CD4-positive, alpha-beta T cell treated with Interleukin-1 beta for 1 hour (primary cell): ENCODE data around the gene CCP110.

Experiments used
- DNase-seq, 2 donors: peaks; one replicate each; pipeline ENCODE4 v3.0.0-alpha.2; 2020 to 2022

CCP110 gene, protein sequence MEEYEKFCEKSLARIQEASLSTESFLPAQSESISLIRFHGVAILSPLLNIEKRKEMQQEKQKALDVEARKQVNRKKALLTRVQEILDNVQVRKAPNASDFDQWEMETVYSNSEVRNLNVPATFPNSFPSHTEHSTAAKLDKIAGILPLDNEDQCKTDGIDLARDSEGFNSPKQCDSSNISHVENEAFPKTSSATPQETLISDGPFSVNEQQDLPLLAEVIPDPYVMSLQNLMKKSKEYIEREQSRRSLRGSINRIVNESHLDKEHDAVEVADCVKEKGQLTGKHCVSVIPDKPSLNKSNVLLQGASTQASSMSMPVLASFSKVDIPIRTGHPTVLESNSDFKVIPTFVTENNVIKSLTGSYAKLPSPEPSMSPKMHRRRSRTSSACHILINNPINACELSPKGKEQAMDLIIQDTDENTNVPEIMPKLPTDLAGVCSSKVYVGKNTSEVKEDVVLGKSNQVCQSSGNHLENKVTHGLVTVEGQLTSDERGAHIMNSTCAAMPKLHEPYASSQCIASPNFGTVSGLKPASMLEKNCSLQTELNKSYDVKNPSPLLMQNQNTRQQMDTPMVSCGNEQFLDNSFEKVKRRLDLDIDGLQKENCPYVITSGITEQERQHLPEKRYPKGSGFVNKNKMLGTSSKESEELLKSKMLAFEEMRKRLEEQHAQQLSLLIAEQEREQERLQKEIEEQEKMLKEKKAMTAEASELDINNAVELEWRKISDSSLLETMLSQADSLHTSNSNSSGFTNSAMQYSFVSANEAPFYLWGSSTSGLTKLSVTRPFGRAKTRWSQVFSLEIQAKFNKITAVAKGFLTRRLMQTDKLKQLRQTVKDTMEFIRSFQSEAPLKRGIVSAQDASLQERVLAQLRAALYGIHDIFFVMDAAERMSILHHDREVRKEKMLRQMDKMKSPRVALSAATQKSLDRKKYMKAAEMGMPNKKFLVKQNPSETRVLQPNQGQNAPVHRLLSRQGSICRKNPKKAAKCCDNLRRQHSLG

DNA sequence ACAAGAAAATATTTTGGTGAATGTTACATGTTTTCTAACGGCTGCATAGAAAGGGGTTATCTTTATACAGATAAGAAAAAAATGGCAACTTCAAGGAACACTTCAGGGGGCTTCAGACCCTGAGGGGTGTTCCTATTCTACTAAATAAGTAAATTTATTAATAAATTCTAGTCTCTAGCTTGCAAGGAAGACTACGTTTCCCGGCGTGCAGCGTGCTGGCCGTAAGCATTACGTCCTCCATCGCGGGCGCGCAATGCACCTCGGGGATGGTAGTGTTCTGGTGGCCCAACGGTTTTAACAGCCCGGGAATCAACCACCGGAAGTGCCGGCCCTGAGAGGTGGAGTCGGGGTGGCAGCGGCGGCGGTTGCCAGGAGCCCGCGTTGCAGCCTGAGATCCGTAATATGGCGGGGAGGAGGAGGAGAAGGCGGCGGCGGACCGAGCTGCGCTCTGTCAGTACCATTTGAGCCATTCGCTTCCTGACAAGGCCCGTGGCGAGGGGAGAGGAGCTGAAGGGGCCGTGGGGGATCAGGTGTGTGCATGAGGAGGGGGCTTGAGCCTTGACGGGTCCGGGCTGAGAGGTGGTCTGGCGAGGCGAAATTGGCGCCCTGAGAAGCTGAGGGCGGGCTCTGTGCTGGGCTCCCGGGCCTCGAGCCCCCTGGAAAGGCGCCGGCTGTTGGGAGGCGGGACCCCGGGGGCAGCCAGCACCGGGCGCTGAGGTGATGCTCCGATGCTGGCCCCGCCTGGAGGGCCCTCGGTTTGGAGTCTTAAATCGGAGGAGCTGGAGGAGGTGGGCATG is at the start of gene CCP110:
CCP110 (plus strand) TSS at position 384 of the 797 bp plus-strand sequence. CDS start 3,940 bp downstream, outside the sequence.
- peak; percentile 93 to 94 for DNase-seq

DNA sequence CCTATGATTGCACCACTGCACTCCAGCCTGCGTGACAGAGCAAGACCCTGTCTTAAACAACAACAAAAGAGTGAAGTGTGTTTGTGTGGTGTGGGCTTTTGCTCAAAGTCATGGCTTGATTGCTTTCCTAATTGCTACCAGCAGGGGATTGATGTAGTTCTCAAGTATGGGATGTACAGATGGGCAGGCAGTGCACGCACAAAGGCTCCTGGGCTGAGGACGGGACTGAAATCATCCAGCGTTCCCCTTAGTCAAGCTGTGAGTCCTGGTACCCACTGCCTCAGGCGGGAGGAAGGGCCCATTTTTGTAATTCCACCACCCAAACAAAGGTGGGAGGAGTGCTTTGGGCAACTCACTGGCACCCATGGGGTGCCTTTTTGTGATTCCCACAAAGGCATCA is 49.1 kb upstream of the CCP110 start:
- DNase-seq: no peak

DNA sequence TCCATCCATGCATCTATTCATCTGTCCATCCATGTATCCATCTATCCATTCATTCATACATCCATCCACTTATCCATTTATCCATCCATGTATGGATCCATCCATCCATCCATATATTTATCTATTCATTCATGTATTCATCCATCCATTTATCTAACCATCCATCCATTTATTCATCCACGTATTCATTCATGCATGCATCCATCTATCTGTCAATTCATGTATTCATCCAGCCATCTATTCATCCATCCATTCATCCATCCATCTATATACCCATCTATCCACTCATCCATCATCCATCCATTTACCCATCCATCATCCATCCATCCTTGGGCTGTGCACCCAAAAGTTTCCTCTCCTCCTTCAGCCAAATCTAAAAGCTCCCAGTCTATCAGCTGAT is 45.2 kb upstream of the CCP110 start:
- DNase-seq: no peak

DNA sequence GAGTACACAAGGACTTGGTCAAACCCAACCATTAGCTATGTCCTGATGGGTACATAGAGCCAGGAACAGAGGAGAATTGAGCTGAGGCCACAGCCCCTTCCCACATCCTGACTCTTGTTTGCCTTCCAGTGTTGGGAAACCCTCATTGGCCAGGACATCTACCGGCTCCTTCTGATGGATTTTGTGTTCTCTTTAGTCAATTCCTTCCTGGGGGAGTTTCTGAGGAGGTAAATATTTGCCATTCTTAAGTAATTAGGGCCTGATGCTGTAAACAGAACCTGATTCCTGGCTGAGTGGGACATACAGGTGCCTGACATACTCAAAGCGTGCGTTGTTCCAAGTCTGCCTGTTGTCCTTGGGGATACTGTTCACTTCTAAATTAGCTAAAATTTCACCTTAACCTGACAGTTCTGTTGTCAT is 44.4 kb upstream of the CCP110 start:
- no peak for DNase-seq

DNA sequence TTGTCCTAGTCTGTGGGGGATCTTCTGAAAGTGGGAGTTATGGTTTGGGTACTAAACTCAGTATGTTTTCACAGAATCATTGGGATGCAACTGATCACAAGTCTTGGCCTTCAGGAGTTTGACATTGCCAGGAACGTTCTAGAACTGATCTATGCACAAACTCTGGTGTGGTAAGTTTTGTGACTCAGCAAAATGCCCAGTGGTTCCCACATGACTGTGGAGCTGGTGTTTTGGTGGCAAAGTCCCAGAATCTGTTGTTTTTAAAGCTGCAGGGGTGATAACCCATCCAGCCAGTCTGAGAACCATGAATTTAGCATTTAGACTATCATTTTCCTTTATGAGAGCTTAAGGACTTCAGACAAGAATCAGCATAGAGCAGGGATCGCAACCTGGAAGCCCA is 42.4 kb upstream of the CCP110 start:
- DNase-seq: no peak

DNA sequence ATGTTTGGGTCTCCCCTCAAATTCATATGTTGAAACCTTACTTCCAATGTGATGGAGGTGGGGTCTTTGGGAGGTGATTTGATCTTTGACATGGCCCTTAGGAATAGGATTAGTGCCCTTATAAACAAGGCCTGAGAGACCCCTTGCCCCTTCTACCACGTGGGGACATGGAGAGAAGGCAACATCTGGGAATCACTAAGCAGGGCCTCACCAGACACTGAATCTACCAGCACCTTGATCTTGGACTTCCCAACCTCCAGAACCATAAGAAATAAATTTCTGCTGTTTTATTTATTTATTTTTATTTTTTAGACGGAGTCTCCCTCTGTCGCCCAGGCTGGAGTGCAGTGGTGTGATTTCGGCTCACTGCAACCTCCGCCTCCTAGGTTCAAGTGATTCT is 42.0 kb upstream of the CCP110 start:
- DNase-seq: no peak

DNA sequence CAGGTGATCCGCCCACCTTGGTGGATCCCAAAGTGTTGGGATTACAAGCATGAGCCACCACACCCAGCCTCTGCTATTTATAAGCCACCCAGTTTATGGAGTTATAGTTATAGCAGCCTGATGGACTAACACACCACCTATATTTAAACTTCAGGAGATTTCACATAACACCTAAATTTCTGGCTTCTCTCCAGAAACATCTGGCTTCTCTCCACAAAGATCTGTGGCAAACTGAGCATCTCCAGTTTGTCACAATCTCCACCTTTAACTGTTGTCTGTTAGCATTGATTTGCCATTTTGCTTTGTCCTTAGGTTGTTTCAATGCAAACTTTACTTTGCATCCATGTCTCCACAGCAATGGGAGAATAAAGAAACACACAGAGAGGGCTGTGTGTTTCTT is 41.5 kb upstream of the CCP110 start:
- no peak for DNase-seq

DNA sequence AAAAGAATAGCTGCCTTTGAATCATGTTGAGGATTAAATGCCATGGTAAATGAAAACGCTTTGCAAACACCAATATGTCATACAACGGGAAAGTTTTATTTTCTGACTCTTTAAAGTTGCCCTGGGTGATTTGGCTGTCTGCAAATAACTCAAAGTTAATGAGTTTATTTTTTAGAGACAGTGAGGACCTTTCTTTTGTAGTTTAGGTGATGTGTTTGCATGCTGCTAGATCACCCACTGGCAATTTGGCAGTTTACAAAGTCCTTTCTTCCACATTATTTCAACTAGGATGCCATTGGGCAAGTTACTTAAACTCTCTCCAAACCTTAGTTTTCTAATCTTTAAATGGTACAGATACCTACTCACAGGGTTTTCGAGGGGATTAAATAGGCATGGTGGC is 39.6 kb upstream of the CCP110 start:
- no peak for DNase-seq

DNA sequence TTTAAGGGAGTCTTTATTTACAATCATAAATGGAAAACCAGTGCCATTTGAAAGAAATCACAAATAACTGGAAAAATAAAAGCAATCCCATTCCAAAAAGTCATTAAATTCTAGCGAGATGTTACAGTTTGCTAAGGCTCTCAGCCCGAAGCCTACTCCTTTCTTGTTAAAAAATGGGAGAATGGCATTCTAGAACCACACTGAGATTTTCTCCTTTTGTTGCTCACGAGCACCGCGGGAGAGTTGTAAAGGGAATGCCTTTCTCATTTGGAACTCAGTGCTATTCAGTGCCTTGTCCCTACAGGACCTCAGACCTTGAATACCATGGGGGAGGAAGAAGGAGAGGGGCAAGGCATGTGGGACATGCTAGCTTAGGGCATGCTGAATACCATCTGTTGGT is 38.1 kb upstream of the CCP110 start:
- DNase-seq: no peak

DNA sequence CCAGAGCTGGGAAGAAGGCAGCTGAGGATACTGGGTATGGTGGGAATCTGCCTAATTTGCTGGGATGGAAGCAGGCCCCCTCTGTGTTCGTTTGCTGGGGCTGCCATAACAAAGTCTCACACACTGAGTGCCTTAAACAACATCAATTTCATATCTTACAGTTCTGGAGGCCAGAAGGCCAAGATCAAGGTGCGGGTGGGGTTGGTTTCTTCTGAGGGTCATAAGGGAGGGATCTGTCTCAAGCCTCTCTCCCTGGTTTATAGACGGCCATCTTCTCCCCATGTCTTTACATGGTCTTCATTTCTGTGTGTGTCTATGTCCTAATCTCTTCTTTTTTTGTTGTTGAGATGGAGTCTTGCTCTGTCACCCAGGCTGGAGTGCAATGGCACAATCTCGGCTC is 37.7 kb upstream of the CCP110 start:
- no peak for DNase-seq

DNA sequence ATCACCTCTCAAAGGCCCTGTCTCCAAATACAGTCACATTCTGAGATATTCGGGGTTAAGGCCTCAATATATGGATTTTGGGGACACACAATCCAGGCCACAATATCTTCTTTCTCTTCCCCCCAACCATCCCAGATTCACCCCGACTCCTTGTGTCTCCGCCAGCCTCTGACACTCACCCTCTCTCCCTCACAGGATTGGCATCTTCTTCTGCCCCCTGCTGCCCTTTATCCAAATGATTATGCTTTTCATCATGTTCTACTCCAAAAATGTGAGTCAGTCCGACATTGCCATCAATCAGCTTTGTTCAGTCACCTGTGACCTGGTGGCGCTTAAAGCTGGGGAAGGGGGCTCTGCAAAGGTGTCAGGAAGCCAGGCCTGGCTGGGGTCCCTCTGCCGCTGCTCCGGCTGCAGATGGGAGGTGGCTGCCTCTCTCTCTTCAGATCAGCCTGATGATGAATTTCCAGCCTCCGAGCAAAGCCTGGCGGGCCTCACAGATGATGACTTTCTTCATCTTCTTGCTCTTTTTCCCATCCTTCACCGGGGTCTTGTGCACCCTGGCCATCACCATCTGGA is 36.9 kb upstream of the CCP110 start:
- no peak for DNase-seq

DNA sequence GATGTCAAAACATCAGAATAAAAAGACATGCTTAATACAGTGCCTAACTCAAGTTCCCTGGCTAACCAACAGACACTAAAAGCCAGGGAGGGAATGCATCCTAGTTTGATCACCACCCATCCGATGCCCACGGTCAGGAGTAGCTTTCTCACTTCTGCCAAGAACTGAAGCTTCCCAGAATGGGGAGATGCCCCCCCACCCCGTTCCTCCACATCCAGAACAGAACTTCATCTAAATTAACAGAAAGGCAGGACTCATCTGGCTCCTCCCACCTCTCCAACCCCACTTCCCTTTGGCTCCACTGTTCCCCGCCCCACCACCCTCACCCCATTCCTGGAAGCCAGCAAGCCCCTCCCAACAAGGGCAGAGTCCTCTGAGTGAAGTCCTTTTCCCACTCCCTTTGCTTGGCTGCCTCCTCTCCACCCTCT is 35.5 kb upstream of the CCP110 start:
- no peak for DNase-seq

DNA sequence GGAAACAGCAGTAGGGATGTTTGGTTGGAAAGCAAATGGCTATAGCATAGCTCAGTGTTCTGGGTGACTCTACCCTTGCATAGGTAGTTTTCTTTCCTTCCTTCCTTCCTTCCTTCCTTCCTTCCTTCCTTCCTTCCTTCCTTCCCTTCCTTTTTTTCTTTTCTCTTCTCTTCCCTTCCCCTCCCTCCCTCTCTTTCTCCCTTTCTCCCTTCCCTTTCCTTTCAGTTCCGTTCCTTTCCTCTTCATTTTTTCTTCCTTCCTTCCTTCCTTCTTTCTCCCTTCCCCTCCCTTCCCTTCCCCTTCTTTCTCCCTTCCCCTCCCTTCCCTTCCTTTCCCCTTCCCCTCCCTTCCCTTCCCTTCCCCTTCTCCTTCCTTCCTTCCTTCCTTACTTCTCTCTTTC is 33.1 kb upstream of the CCP110 start:
- no peak for DNase-seq

DNA sequence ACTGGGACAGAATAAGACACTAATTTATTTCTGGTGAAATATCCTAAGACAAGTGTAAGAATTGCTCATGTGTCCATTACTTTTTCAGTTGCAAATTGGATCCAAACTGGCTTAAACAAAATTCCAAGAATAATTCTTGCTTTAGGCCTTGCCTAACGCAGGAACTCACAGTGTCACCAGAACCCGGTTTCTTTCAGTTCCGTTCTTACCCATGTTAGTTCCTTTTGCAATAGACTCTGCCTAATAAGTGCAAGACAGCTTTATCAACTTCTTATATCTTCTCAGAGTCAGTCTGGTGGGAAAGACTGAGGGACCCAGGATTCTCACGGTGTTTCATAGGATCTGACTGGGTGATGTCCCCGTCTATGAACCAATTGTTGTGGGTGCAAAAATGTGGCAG is 26.6 kb upstream of the CCP110 start:
- DNase-seq: no peak

DNA sequence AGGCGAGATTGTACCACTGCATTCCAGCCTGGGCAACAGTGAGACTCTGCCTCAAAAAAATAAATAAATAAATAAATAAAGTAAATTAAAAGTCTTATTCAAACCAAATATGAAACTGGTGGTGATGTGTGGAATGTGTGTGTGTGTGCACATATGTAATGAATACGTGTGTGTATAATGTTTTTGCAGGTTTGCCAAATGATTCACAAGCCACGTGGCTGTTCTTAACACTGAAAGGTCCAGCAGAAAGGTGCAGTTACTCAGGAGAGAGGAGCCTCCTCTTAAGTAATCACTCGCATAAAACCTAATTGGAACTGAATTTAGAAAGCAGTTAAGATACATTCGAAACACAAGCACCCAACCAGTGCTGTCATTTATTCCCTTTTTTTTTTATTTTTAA is 24.7 kb upstream of the CCP110 start:
- no peak for DNase-seq

DNA sequence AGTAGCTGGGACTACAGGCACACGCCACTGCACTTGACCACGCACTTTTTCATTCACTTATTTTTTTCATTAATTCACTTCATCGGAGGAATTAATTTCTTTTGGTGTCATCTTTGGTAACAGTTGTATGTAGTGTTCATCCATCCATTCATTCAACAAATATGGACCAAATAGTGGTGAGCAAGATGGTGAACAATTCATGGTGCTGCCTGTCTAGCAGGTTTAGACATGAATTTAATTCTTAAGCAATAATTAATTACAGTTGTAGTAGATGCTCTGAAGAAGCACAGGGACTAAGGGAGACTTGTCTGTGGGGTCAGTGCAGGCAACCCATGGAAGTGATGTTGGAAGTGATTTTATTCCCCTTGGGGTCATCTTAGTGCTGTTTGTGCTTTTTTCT is 24.3 kb upstream of the CCP110 start:
- no peak for DNase-seq

DNA sequence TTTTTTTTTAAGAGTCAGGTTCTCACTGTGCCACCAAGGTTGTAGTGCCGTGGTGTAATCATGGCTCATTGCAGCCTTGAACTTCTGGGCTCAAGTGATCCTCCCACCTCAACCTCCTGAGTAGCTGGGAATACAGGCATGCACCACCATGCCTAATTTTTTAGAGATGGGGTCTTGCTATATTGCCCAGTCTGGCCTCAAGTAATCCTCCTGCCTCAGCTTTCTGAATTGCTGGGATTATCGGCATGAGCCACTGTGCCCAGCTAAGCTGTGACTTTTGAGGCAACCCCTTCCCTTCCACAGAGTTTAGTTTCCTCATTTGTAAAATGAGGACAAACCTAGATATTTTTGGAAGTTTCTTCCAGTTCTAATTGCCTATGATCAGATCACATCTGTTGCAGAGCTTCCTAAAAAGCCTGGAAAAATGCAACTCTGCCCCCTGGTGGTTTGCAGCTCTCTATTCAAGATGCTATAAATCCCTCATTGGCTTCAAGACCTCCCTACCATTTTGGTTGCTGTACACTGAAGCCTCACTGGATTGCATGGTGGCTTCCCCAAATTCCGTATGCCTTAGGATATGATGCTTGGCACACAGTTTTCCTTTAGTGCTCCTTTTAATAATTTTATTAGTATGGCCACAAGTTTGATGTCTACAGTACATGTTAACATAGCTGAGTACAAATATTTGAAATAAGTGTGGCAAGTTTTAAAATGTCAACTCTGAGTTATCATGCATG is 21.2 kb upstream of the CCP110 start:
- DNase-seq: peak; percentile 60 to 62

DNA sequence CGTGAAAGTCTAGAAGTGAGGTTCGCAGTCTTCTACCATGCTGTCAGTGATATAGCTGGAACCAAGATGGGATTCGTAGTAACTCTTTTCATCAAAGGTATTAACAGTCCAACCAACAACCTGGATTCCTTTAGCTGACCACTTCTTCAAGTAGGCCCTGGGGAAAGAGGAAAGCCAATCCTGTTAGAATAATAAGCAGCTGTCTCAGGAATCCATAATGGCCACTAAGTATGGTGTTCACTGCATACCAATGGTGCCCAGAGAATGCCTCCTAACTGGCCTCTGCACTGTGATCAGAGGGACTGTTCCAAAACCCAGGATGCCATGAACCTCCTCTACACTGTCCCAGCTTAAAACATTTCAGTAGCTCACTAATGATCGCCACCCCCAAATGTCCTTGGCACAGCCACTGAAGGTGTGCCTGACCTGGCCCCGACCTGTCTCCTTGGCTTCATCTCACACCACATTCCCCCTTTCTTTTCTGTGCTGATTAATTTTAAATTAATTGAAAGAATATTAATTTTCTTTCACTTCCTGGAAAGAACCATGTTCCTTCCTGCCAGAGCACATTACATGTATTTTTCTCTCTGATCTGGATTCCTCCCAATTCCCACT is 20.2 kb upstream of the CCP110 start:
- no peak for DNase-seq

DNA sequence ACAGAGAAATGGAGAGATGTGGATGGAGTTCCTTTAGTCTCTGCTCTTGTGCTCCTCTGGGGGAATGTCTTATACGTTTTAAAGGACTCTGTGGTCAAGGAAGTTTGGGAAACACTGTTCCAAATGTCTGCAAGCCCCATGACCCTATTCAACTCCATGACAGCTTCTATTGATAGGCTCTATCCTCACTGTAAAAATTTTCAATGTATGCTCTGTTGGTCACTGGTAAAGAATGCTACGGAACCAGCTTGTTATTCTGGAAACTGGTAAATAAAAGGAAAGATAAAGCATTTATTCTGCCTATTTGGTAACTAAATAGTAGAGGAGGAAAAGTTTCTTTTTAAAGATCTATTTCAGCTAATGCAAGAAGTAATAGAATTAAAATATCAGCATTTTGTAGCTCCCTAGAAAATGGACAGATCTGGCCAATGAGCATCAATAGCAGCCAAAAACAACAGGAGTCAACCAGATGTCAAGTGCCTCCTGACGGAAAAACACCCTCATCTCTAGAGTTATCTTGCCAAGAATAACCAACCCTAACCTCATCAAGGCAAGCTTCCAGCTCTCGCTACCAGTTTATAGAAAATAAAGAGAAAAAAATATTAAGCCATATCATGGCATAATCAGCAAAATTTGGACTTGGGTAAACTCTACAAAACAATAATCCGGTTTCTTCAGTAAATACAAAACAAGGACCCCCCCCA is 18.0 kb upstream of the CCP110 start:
- DNase-seq: no peak

DNA sequence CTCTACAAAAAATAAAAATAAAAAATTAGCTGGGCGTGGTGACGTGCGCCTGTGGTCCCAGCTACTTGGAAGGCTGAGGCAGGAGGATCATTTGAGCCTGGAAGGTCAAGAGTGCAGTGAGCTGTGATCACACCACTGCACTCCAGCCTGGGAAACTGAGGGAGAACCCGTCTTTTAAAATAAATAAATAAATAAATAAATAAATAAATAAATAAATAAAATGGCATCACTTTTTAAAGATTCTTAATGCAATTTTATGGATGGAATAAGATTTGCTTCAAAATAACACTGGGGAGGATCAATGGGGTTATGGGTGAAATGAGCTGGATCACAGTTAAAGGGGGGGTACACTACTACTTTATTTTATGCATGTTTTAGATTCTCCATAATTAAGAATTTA is 16.8 kb upstream of the CCP110 start:
- no peak for DNase-seq

DNA sequence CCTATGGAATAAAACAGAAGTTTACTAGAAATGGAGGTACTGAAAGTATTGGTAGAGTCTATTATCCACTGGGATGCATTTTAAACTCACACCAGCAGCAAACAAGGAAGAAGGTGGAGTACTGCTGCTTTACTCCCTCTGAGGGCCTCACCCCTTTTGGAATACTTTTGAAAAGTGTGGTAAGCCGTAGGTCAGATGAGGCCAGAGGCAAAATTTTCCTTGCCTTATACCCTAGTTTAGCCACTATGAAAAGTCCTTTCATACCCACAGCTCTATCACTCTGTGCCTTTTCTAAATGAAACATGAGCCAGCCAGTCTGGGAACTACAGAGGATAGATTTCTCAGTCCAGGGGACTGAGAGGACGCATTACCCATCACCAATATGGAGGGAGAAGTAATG is 15.9 kb upstream of the CCP110 start:
- DNase-seq: no peak
